Activated CD4-positive, alpha-beta T cell treated with anti-CD3 and anti-CD28 coated beads for 36 hours (primary cell): ENCODE data around the gene SLC4A9. TPM values are rescaled to one million over a fixed set of nuclear protein-coding genes. Genes with fewer than 3 reads are reported as not detected.
A peak's percentile ranks its signal among the peaks of the same experiment; 100 is the strongest.
"Not testable (repeated sequence)": the region's sequence is repeated elsewhere in the genome, so short reads cannot be mapped to it uniquely, and the experiment has no call there.

ENCODE experiments used
- ATAC-seq: fragments of 200-7000 bp; cut with Tn5 transposase; one replicate; pipeline ENCODE4 v1.10.0; 2021; ENCODE audit warnings: mild to moderate bottlenecking, moderate library complexity
- CTCF ChIA-PET: fragments of 350-600 bp; sonication (Branson Sonifier 250); formaldehyde crosslinking; loops from one replicate; lab custom pipeline; 2021; ENCODE audit warnings: antibody characterized with exemption; lab: Charles Lee
- POLR2A ChIA-PET: fragments of 350-600 bp; sonication (Branson Sonifier 250); formaldehyde crosslinking; loops from one replicate; lab custom pipeline; 2021; ENCODE audit warnings: antibody characterized with exemption, inconsistent platforms; lab: Charles Lee
- DNase-seq: peaks from one replicate; pipeline ENCODE4 v3.0.0-alpha.2; 2020
- H3K27ac Mint-ChIP-seq: one replicate; pipeline ENCODE4 v1.8.0; 2021; ENCODE audit warnings: mixed read lengths
- H3K27me3 Mint-ChIP-seq: one replicate; pipeline ENCODE4 v1.8.0; 2021; ENCODE audit warnings: mixed read lengths
- H3K36me3 Mint-ChIP-seq: one replicate; pipeline ENCODE4 v1.8.0; 2021; ENCODE audit warnings: low read depth, mixed read lengths
- H3K4me1 Mint-ChIP-seq: one replicate; pipeline ENCODE4 v1.8.0; 2021; ENCODE audit warnings: mixed read lengths
- H3K4me3 Mint-ChIP-seq: one replicate; pipeline ENCODE4 v1.8.0; 2021; ENCODE audit warnings: mild to moderate bottlenecking, moderate library complexity, mixed read lengths
- H3K9me3 Mint-ChIP-seq: one replicate; pipeline ENCODE4 v1.8.0; 2021; ENCODE audit warnings: low read depth, mixed read lengths
- intact Hi-C, 2 experiments: fragments of 100-400 bp; cut with DNase I in 1 of 2; cut with micrococcal nuclease in 1 of 2; formaldehyde crosslinking; loops; one replicate each; pipeline versions ENCODE4 v1.14.2 to v1.15.1; 2022 to 2024; cut with DNase I, micrococcal nuclease
- total RNA-seq, 2 experiments: library from RNA; stranded (reverse); gene quantifications; one replicate each; pipeline ENCODE4 v1.2.3, GENCODE V29; 2021

SLC4A9 gene
- total RNA-seq, 2 experiments from 2014 or later = 0.21 to 0.73 TPM

- POLR2A ChIA-PET = no interaction called here
- ATAC-seq = peak; percentile 75
- H3K4me1 Mint-ChIP-seq = peaks cover 49% of the 10 kb centered on the region
Observed at GRCh38 chr5:140420665-140421361, 60.8 kb downstream of the SLC4A9 start.

GRCh38 chr5:140421375-140421774, 61.4 kb downstream of the SLC4A9 start:
- Mint-ChIP-seq H3K36me3 (peaks cover 16% of the 10 kb centered on the region), H3K4me1 (peaks cover 45% of the 10 kb centered on the region)
- ATAC-seq, H3K27me3 Mint-ChIP-seq, intact Hi-C loops, H3K9me3 Mint-ChIP-seq, DNase-seq, H3K27ac Mint-ChIP-seq, H3K4me3 Mint-ChIP-seq, POLR2A ChIA-PET: not testable (repeated sequence)
- CTCF ChIA-PET = interaction anchor here (0.7 to 1.0 kb wide), 2 partner anchors 19 to 56 kb away, joined by 3 to 5 read pairs; no protein-coding TSS in a partner anchor

More at GRCh38 chr5:140420665-140421361, 60.8 kb downstream of the SLC4A9 start:
- H3K36me3 Mint-ChIP-seq = peaks cover 15% of the 10 kb centered on the region
- CTCF ChIA-PET = interaction anchor here (0.6 to 1.0 kb wide), 3 partner anchors 19 to 74 kb away, joined by 3 to 5 read pairs (median 4); no protein-coding TSS in a partner anchor
- no peaks in the 10 kb centered on the region for H3K9me3 Mint-ChIP-seq
- H3K27ac Mint-ChIP-seq = no peak overlapping the region
- H3K27me3 Mint-ChIP-seq = no peaks in the 10 kb centered on the region
- H3K4me3 Mint-ChIP-seq = no peak overlapping the region
- intact Hi-C loops = no loop called here
- no peak for DNase-seq

GRCh38 chr5:140423609-140424008, 63.6 kb downstream of the SLC4A9 start:
- DNase-seq (no peak), ATAC-seq (no peak)
- H3K27me3 Mint-ChIP-seq = no peaks in the 10 kb centered on the region
- H3K36me3 Mint-ChIP-seq = peaks cover 18% of the 10 kb centered on the region
- no peak overlapping the region for H3K4me3 Mint-ChIP-seq
- ChIA-PET POLR2A (interaction anchor here (0.7 kb wide), 1 partner anchor 124 kb away, joined by 3 read pairs; the partner anchor contains the start of gene EIF4EBP3), CTCF (interaction anchor here (0.6 to 1.5 kb wide), 3 partner anchors 10 to 100 kb away, joined by 3 to 4 read pairs (median 3); no protein-coding TSS in a partner anchor)
- H3K27ac Mint-ChIP-seq = no peak overlapping the region
- H3K4me1 Mint-ChIP-seq = peaks cover 40% of the 10 kb centered on the region
- H3K9me3 Mint-ChIP-seq = no peaks in the 10 kb centered on the region
- intact Hi-C loops = no loop called here

GRCh38 chr5:140424135-140424534, 64.1 kb downstream of the SLC4A9 start:
- ATAC-seq (no peak), DNase-seq (no peak)
- POLR2A ChIA-PET = interaction anchor here (0.7 kb wide), 1 partner anchor 123 kb away, joined by 3 read pairs; the partner anchor contains the start of gene EIF4EBP3
- H3K4me1 Mint-ChIP-seq = peaks cover 35% of the 10 kb centered on the region
- CTCF ChIA-PET = interaction anchor here (0.6 to 1.5 kb wide), 3 partner anchors 10 to 99 kb away, joined by 3 to 4 read pairs (median 3); no protein-coding TSS in a partner anchor
- H3K27ac Mint-ChIP-seq = no peak overlapping the region
- no peaks in the 10 kb centered on the region for H3K9me3 Mint-ChIP-seq
- intact Hi-C loops = no loop called here
- H3K4me3 Mint-ChIP-seq = no peak overlapping the region
- no peaks in the 10 kb centered on the region for H3K27me3 Mint-ChIP-seq
- H3K36me3 Mint-ChIP-seq = peaks cover 18% of the 10 kb centered on the region

Other genes starting within 250 kb of the SLC4A9 start
- gene PURA, start 246.1 kb upstream of the SLC4A9 start, total RNA-seq = 10 to 100 TPM in 1 of 2 experiments, 1 to 10 TPM in 1; 9.5 to 10.7 TPM
- 1 to 10 TPM; 1.7 to 1.9 TPM for gene IGIP, start 234.3 kb upstream of the SLC4A9 start, total RNA-seq
- 10 to 100 TPM; 15.2 to 18.7 TPM for gene CYSTM1, start 185.0 kb upstream of the SLC4A9 start, total RNA-seq
- 10 to 100 TPM; 52.6 to 63.2 TPM for gene PFDN1, start 57.1 kb upstream of the SLC4A9 start, total RNA-seq
- 10 to 100 TPM; 11.8 to 12.5 TPM for gene HBEGF, start 13.6 kb upstream of the SLC4A9 start, total RNA-seq
- gene ANKHD1, start 41.6 kb downstream of the SLC4A9 start, total RNA-seq = 10 to 100 TPM; 77.1 to 93.5 TPM
- gene EIF4EBP3, start 187.5 kb downstream of the SLC4A9 start, total RNA-seq = 10 to 100 TPM; 15.8 to 17.3 TPM
- gene SRA1, start 197.3 kb downstream of the SLC4A9 start, total RNA-seq = 10 to 100 TPM; 33.2 to 47.3 TPM
- gene APBB3, start 204.4 kb downstream of the SLC4A9 start, total RNA-seq = 10 to 100 TPM; 12.8 to 19.0 TPM
- gene SLC35A4, start 204.6 kb downstream of the SLC4A9 start, total RNA-seq = 10 to 100 TPM; 61.8 to 65.4 TPM